Measurements from ENCODE around the gene THAP2. TPM values are rescaled to one million over a fixed set of nuclear protein-coding genes. Genes with fewer than 3 reads are reported as not detected.

THAP2 gene
- total RNA-seq, 8 experiments from 2014 or later, result 4.7 to 17.0 (median 12.9) TPM

- Histone ChIP-seq H3K4me3 (no peak overlapping the region), H3K4me1 (replicated peaks in 1 of 2) (no peaks in the 10 kb centered on the region), H3K27ac (no peak overlapping the region)
- in situ Hi-C loops (cut with MboI; ENCODE audit: low pct_unique_long_range_greater_than_20kb in 2 of 9, low sequenced_read_pairs in 9 of 9, unreplicated experiment in 9 of 9), result loop anchor here in 1 of 9 experiments (25.0 kb wide), 1 partner anchor 310 kb away; no protein-coding TSS in a partner anchor
- peak in 2 of 8 experiments; percentile 36 to 67 for ATAC-seq (replicated peaks in 6 of 8)
- WGBS, 10 experiments, result 80 to 100% (median 100%) methylated on average over 1 to 4 of the region's 4 CpGs; no CpG with 5 or more reads in 2 of the 10 experiments
Observed at GRCh38 chr12:71721783-71722505, 57.8 kb downstream of the THAP2 start.

- no peaks in the 10 kb centered on the region for H3K4me1 ChIP-seq (replicated peaks in 1 of 2)
- no peak overlapping the region for H3K27ac ChIP-seq
- in situ Hi-C loops (cut with MboI; ENCODE audit: low pct_unique_long_range_greater_than_20kb in 2 of 9, low sequenced_read_pairs in 9 of 9, unreplicated experiment in 9 of 9), result loop anchor here in 3 of 9 experiments (25.0 kb wide), 2 partner anchors 288 to 313 kb away; partner anchors contain the start of gene LGR5 (in 1 of the 3)
- 6 to 90% (median 76%) methylated on average over 1 to 3 of the region's 3 CpGs for WGBS, 10 experiments
- ATAC-seq (replicated peaks in 6 of 8), result no peak
- H3K4me3 ChIP-seq, result no peak overlapping the region
Observed at GRCh38 chr12:71725011-71725410, 60.9 kb downstream of the THAP2 start.

- Histone ChIP-seq H3K4me1 (replicated peaks in 1 of 2) (no peaks in the 10 kb centered on the region), H3K27ac (no peak overlapping the region), H3K4me3 (no peak overlapping the region)
- no peak for ATAC-seq (replicated peaks in 6 of 8)
- in situ Hi-C loops (cut with MboI; ENCODE audit: low pct_unique_long_range_greater_than_20kb in 2 of 9, low sequenced_read_pairs in 9 of 9, unreplicated experiment in 9 of 9), result loop anchor here in 3 of 9 experiments (25.0 kb wide), 2 partner anchors 289 to 314 kb away; partner anchors contain the start of gene LGR5 (in 1 of the 3)
- WGBS, 10 experiments, result 57 to 100% (median 80%) methylated on average over 1 to 2 of the region's 2 CpGs; no CpG with 5 or more reads in 3 of the 10 experiments
Observed at GRCh38 chr12:71726548-71726947, 62.4 kb downstream of the THAP2 start.

- no peaks in the 10 kb centered on the region for H3K4me1 ChIP-seq (replicated peaks in 1 of 2)
- no peak overlapping the region for H3K4me3 ChIP-seq
- no peak overlapping the region for H3K27ac ChIP-seq
- ATAC-seq (replicated peaks in 6 of 8), result no peak
- 72 to 100% (median 86%) methylated on average over 1 to 4 of the region's 5 CpGs; no CpG with 5 or more reads in 2 of the 10 experiments for WGBS, 10 experiments
- in situ Hi-C loops (cut with MboI; ENCODE audit: low pct_unique_long_range_greater_than_20kb in 2 of 9, low sequenced_read_pairs in 9 of 9, unreplicated experiment in 9 of 9), result loop anchor here in 3 of 9 experiments (25.0 kb wide), 2 partner anchors 291 to 316 kb away; partner anchors contain the start of gene LGR5 (in 1 of the 3)
Observed at GRCh38 chr12:71727958-71728357, 63.9 kb downstream of the THAP2 start.

Other genes starting within 250 kb of the THAP2 start
- 1 to 10 TPM in 1 of 8 experiments, under 1 TPM in 5, not detected in 2; 0.24 to 3.1 (median 0.31) TPM for gene LGR5, start 224.5 kb upstream of the THAP2 start, total RNA-seq
- gene ZFC3H1, start 453 bp upstream of the THAP2 start, total RNA-seq, result 10 to 100 TPM; 16.8 to 63.4 (median 27.9) TPM
- 10 to 100 TPM in 4 of 8 experiments, 1 to 10 TPM in 4; 6.8 to 18.6 (median 10.5) TPM for gene TMEM19, start 21.8 kb downstream of the THAP2 start, total RNA-seq
- 10 to 100 TPM; 20.0 to 55.1 (median 41.0) TPM for gene RAB21, start 90.6 kb downstream of the THAP2 start, total RNA-seq
- gene TBC1D15, start 175.5 kb downstream of the THAP2 start, total RNA-seq, result 10 to 100 TPM; 10.1 to 54.4 (median 29.5) TPM